WTC11 (cell line): ENCODE measurements around the gene FHOD1. TPM values are rescaled to one million over a fixed set of nuclear protein-coding genes. Genes with fewer than 3 reads are reported as not detected.

Source experiments
- ATF3 ChIP-seq: sonication (generic); formaldehyde crosslinking; conservative IDR thresholded peaks from 2 replicates; pipeline ENCODE4 v1.8.1; 2022; ENCODE audit warnings: mild to moderate bottlenecking, missing genetic modification reagents
- CBFB ChIP-seq: sonication (generic); formaldehyde crosslinking; IDR thresholded peaks from 2 replicates; pipeline ENCODE4 v1.8.1; 2022; ENCODE audit warnings: mild to moderate bottlenecking, low read depth, missing genetic modification reagents
- E2F5 ChIP-seq: sonication (generic); formaldehyde crosslinking; IDR thresholded peaks from 2 replicates; pipeline ENCODE4 v1.8.1; 2022; ENCODE audit warnings: mild to moderate bottlenecking, moderate library complexity, missing genetic modification reagents
- EMX1 ChIP-seq: fragments of 250-450 bp; sonication (Bioruptor Pico); IDR thresholded peaks from 2 replicates; pipeline ENCODE4 v1.8.0; 2021; ENCODE audit warnings: mild to moderate bottlenecking
- FOXP1 ChIP-seq: sonication (generic); formaldehyde crosslinking; IDR thresholded peaks from 2 replicates; pipeline ENCODE4 v1.8.0; 2022; ENCODE audit warnings: missing genetic modification reagents, mild to moderate bottlenecking, moderate library complexity, borderline replicate concordance
- FOXP4 ChIP-seq: sonication (generic); formaldehyde crosslinking; IDR thresholded peaks from 2 replicates; pipeline ENCODE4 v1.8.0; 2022; ENCODE audit warnings: mild to moderate bottlenecking, missing genetic modification reagents
- GTF2I ChIP-seq: fragments of 250-450 bp; sonication (Bioruptor Pico); conservative IDR thresholded peaks from 2 replicates; pipeline ENCODE4 v1.4.0; 2021; ENCODE audit warnings: mild to moderate bottlenecking
- HMGXB4 ChIP-seq: sonication (generic); formaldehyde crosslinking; IDR thresholded peaks from 2 replicates; pipeline ENCODE4 v1.8.1; 2023; ENCODE audit warnings: mild to moderate bottlenecking, moderate library complexity, missing genetic modification reagents
- JUN ChIP-seq: sonication (generic); formaldehyde crosslinking; IDR thresholded peaks from 2 replicates; pipeline ENCODE4 v1.8.0; 2023; ENCODE audit warnings: mild to moderate bottlenecking, missing genetic modification reagents
- MAX ChIP-seq: sonication (generic); formaldehyde crosslinking; IDR thresholded peaks from 2 replicates; pipeline ENCODE4 v1.8.0; 2022; ENCODE audit warnings: mild to moderate bottlenecking, missing genetic modification reagents
- NFE2L1 ChIP-seq: sonication (generic); formaldehyde crosslinking; IDR thresholded peaks from 2 replicates; pipeline ENCODE4 v1.8.1; 2023; ENCODE audit warnings: missing genetic modification reagents
- NFYB ChIP-seq: sonication (generic); formaldehyde crosslinking; conservative IDR thresholded peaks from 2 replicates; pipeline ENCODE4 v1.8.0; 2022; ENCODE audit warnings: low read depth, missing genetic modification reagents
- OVOL2 ChIP-seq: fragments of 250-450 bp; sonication (Bioruptor Pico); IDR thresholded peaks from 2 replicates; pipeline ENCODE4 v1.9.0; 2021; ENCODE audit warnings: mild to moderate bottlenecking, borderline replicate concordance
- PRDM15 ChIP-seq: sonication (generic); formaldehyde crosslinking; IDR thresholded peaks from 2 replicates; pipeline ENCODE4 v1.8.0; 2022; ENCODE audit warnings: missing genetic modification reagents
- SOX15 ChIP-seq: fragments of 250-450 bp; sonication (Bioruptor Pico); IDR thresholded peaks from 2 replicates; pipeline ENCODE4 v1.9.0; 2021; ENCODE audit warnings: mild to moderate bottlenecking
- TCF7 ChIP-seq: sonication (generic); formaldehyde crosslinking; IDR thresholded peaks from 2 replicates; pipeline ENCODE4 v1.8.0; 2022; ENCODE audit warnings: mild to moderate bottlenecking, low read depth, missing genetic modification reagents, moderate library complexity
- TEAD1 ChIP-seq: sonication (generic); formaldehyde crosslinking; IDR thresholded peaks from 2 replicates; pipeline ENCODE4 v1.8.0; 2022; ENCODE audit warnings: mild to moderate bottlenecking, missing genetic modification reagents
- USF2 ChIP-seq: sonication (generic); formaldehyde crosslinking; IDR thresholded peaks from 2 replicates; pipeline ENCODE4 v1.8.1; 2023; ENCODE audit warnings: mild to moderate bottlenecking, missing genetic modification reagents, moderate library complexity
- ZNF232 ChIP-seq: sonication (generic); formaldehyde crosslinking; IDR thresholded peaks from 2 replicates; pipeline ENCODE4 v1.8.0; 2022; ENCODE audit warnings: mild to moderate bottlenecking, missing genetic modification reagents
- ZNF396 ChIP-seq: fragments of 250-450 bp; sonication (Bioruptor Pico); IDR thresholded peaks from 2 replicates; pipeline ENCODE4 v1.8.0; 2021; ENCODE audit warnings: mild to moderate bottlenecking, moderate library complexity, borderline replicate concordance
- ZNF416 ChIP-seq: fragments of 250-450 bp; sonication (Bioruptor Pico); IDR thresholded peaks from 2 replicates; pipeline ENCODE4 v1.9.0; 2021; ENCODE audit warnings: mild to moderate bottlenecking, inconsistent platforms
- ZNF532 ChIP-seq: fragments of 250-450 bp; sonication (Bioruptor Pico); IDR thresholded peaks from 2 replicates; pipeline ENCODE4 v1.9.0; 2021; ENCODE audit warnings: mild to moderate bottlenecking, borderline replicate concordance
- total RNA-seq: library from RNA; stranded (reverse); gene quantifications from 3 replicates; pipeline ENCODE4 v1.2.3, GENCODE V29; 2021

Gene FHOD1
- total RNA-seq, 1 experiment from 2014 or later, result 81.3 TPM

GRCh38 chr16:67246081-67246755 lies 1.1 kb downstream of the FHOD1 start (continued):
- TF ChIP-seq ZNF416 (CRISPR knock-in tag) (no peak), SOX15 (CRISPR knock-in tag) (no peak), HMGXB4 (peak; percentile 63), PRDM15 (CRISPR knock-in tag) (peak; percentile 48; the same call in 1 of the 2 replicates), NFE2L1 (CRISPR knock-in tag) (peak; percentile 45; the same call in 1 of the 2 replicates), MAX (CRISPR knock-in tag) (peak; percentile 89), TCF7 (CRISPR knock-in tag) (no peak), ATF3 (CRISPR knock-in tag) (no peak), USF2 (CRISPR knock-in tag) (peak; percentile 92), E2F5 (CRISPR knock-in tag) (0 out of 2 replicates have a peak, but pooled peaks have one; percentile 72), CBFB (CRISPR knock-in tag) (no peak), OVOL2 (CRISPR knock-in tag) (no peak), ZNF396 (CRISPR knock-in tag) (no peak), ZNF232 (CRISPR knock-in tag) (0 out of 2 replicates have a peak, but pooled peaks have one; percentile 70), EMX1 (CRISPR knock-in tag) (no peak), NFYB (CRISPR knock-in tag) (no peak; the same call in 1 of the 2 replicates), JUN (CRISPR knock-in tag) (no peak), ZNF532 (CRISPR knock-in tag) (no peak), FOXP4 (CRISPR knock-in tag) (peak; percentile 18; the same call in 1 of the 2 replicates), TEAD1 (CRISPR knock-in tag) (peak; percentile 95; the same call in 1 of the 2 replicates), FOXP1 (CRISPR knock-in tag) (0 out of 2 replicates have a peak, but pooled peaks have one; percentile 33), GTF2I (CRISPR knock-in tag) (no peak)
